GM12891 (cell line): Measurements from ENCODE around the gene TMEM167A.

ENCODE experiments used
- DNase-seq: peaks from one replicate; pipeline ENCODE4 v3.0.0; 2011; ENCODE audit warnings: low spot score; ENCODE audit not compliant: insufficient read length
- FAIRE-seq: peaks from 2 replicates; lab custom pipeline; 2011; peaks lifted over from hg19 to GRCh38; lab: Jason Lieb, UNC
- PAX5 ChIP-seq: IDR thresholded peaks from 2 replicates; pipeline ENCODE4 v1.6.1; 2011; ENCODE audit warnings: low read length, moderate library complexity, mild to moderate bottlenecking; ENCODE audit not compliant: insufficient read depth, severe bottlenecking
- POLR2A ChIP-seq: IDR thresholded peaks from 2 replicates; pipeline ENCODE4 v1.6.1; 2011; ENCODE audit warnings: low read depth, low read length, control low read depth
- POLR2AphosphoS5 ChIP-seq: IDR thresholded peaks from 2 replicates; pipeline ENCODE4 v1.6.1; 2011; ENCODE audit warnings: low read depth, low read length, control low read depth
- POU2F2 ChIP-seq: IDR thresholded peaks from 2 replicates; pipeline ENCODE4 v1.6.1; 2011; ENCODE audit warnings: low read depth, mild to moderate bottlenecking, control low read depth, low read length, moderate library complexity
- SPI1 ChIP-seq: IDR thresholded peaks from 2 replicates; pipeline ENCODE4 v1.6.1; 2011; ENCODE audit warnings: low read depth, low read length, control low read depth
- TAF1 ChIP-seq: IDR thresholded peaks from 2 replicates; pipeline ENCODE4 v1.6.1; 2011; ENCODE audit warnings: low read depth, low read length, control low read depth

Gene TMEM167A

GRCh38 chr5:83038924-83039323, 38.3 kb downstream of the TMEM167A start:
- TF ChIP-seq SPI1 (no peak), PAX5 (no peak), POLR2AphosphoS5 (no peak), TAF1 (no peak), POLR2A (no peak), POU2F2 (no peak)
- FAIRE-seq, result no peak
- no peak for DNase-seq

GRCh38 chr5:83036991-83037575, 40.1 kb downstream of the TMEM167A start:
- DNase-seq, result no peak
- TF ChIP-seq POLR2A (no peak), POLR2AphosphoS5 (no peak), PAX5 (no peak), SPI1 (no peak), TAF1 (no peak), POU2F2 (no peak)
- no peak for FAIRE-seq

GRCh38 chr5:83035373-83036100, 41.7 kb downstream of the TMEM167A start:
- FAIRE-seq (no peak), DNase-seq (no peak)
- TF ChIP-seq SPI1 (no peak), PAX5 (no peak), POLR2A (no peak), POLR2AphosphoS5 (no peak), POU2F2 (no peak), TAF1 (no peak)

- FAIRE-seq (no peak), DNase-seq (no peak)
- TF ChIP-seq TAF1 (no peak), SPI1 (no peak), PAX5 (no peak), POU2F2 (no peak), POLR2AphosphoS5 (no peak), POLR2A (no peak)
These were observed 42.5 kb downstream of the TMEM167A start for GRCh38 chr5:83034528-83035207.

- no peak for FAIRE-seq
- no peak for TF ChIP-seq POLR2A
- no peak for TF ChIP-seq POLR2AphosphoS5
- TF ChIP-seq TAF1, result no peak
- no peak for TF ChIP-seq POU2F2
- no peak for TF ChIP-seq PAX5
- no peak for TF ChIP-seq SPI1
- DNase-seq, result no peak
These were observed 43.2 kb downstream of the TMEM167A start for GRCh38 chr5:83034036-83034435.

- no peak for DNase-seq
These were observed 45.8 kb downstream of the TMEM167A start for GRCh38 chr5:83031381-83031780.

GRCh38 chr5:83029912-83030311, 47.3 kb downstream of the TMEM167A start:
- DNase-seq (no peak), FAIRE-seq (no peak)
- TF ChIP-seq POLR2A (no peak), PAX5 (no peak)

More at GRCh38 chr5:83031381-83031780, 45.8 kb downstream of the TMEM167A start:
- TF ChIP-seq POLR2A (no peak), TAF1 (no peak), PAX5 (no peak), POU2F2 (no peak), POLR2AphosphoS5 (no peak), SPI1 (no peak)
- no peak for FAIRE-seq

- DNase-seq (no peak), FAIRE-seq (peak; percentile 41)
- TF ChIP-seq SPI1 (peak; percentile 89), POU2F2 (no peak)
These were observed 50.1 kb downstream of the TMEM167A start for GRCh38 chr5:83026930-83027687.

GRCh38 chr5:83026516-83026915, 50.7 kb downstream of the TMEM167A start:
- TF ChIP-seq SPI1 (0 out of 2 replicates have a peak, but pooled peaks have one; percentile 26), PAX5 (no peak)
- FAIRE-seq (peak; percentile 5), DNase-seq (no peak)
